HepG2 (cell line): ENCODE measurements around the gene LDLRAD4.

Source experiments
- IRF2 ChIP-seq: IDR thresholded peaks from 2 replicates; pipeline ENCODE4 v1.6.1; 2018; ENCODE audit warnings: missing genetic modification reagents, missing compliant biosample characterization
- MAFK ChIP-seq, 2 experiments: IDR thresholded peaks in 1 of 2; conservative IDR thresholded peaks in 1 of 2; 2 replicates each; pipeline ENCODE4 v1.6.1; 2011; ENCODE audit warnings: improper control_type of control experiment in 2 of 2, low read length in 2 of 2
- POLR2A ChIP-seq, 2 experiments: IDR thresholded peaks; 2 replicates each; pipeline ENCODE4 v1.6.1; 2011; ENCODE audit warnings: low read depth in 2 of 2, low read length in 2 of 2, mild to moderate bottlenecking in 1 of 2, moderate library complexity in 1 of 2; ENCODE audit not compliant: insufficient read depth in 1 of 2
- RAD21 ChIP-seq: fragments of 450-650 bp; formaldehyde crosslinking; IDR thresholded peaks from 2 replicates; pipeline ENCODE4 v1.5.0; 2020; ENCODE audit warnings: mild to moderate bottlenecking
- RFX5 ChIP-seq: IDR thresholded peaks from 2 replicates; pipeline ENCODE4 v1.6.1; 2011; ENCODE audit warnings: low read depth, low read length, improper control_type of control experiment
- SMAD1 ChIP-seq: sonication (generic); formaldehyde crosslinking; IDR thresholded peaks from 2 replicates; pipeline ENCODE4 v1.4.0; 2020; ENCODE audit warnings: missing genetic modification reagents, low read depth, mild to moderate bottlenecking, borderline replicate concordance
- TAF15 ChIP-seq: fragments of 200-400 bp; formaldehyde crosslinking; IDR thresholded peaks from one replicate; pipeline ENCODE4 v1.6.1; 2018; ENCODE audit warnings: mild to moderate bottlenecking, low read depth, low read length; ENCODE audit not compliant: poor library complexity, severe bottlenecking
- TCF7 ChIP-seq: sonication (generic); IDR thresholded peaks from 2 replicates; pipeline ENCODE4 v1.6.1; 2016; ENCODE audit warnings: antibody characterized with exemption, low read depth
- ZNF784 ChIP-seq: sonication (generic); formaldehyde crosslinking; IDR thresholded peaks from 2 replicates; pipeline ENCODE4 v1.5.1; 2020; ENCODE audit warnings: missing genetic modification reagents, mild to moderate bottlenecking, borderline replicate concordance

- TF ChIP-seq TAF15 (no peak), SMAD1 (CRISPR knock-in tag) (no peak), ZNF784 (CRISPR knock-in tag) (no peak), IRF2 (CRISPR knock-in tag) (no peak), TCF7 (no peak), RAD21 (CRISPR knock-in tag) (no peak), POLR2A (IDR thresholded peaks at IDR 0.05; ENCODE audit: insufficient read depth in 1 of 2, low read depth in 2 of 2, low read length in 2 of 2) (no peak), MAFK (conservative IDR thresholded peaks at IDR 0.05 in 1 of 2, IDR thresholded peaks at IDR 0.05 in 1 of 2; ENCODE audit: low read length in 2 of 2) (no peak), RFX5 (no peak)
Measured at GRCh38 chr18:13572721-13573120, 354.2 kb downstream of the LDLRAD4 start.
